Iris pigment epithelial cell (primary cell): Measurements from ENCODE around the gene MARCHF2.
A peak's percentile ranks its signal among the peaks of the same experiment; 100 is the strongest.

Experiments used
- DNase-seq: peaks from one replicate; pipeline ENCODE4 v3.0.0-alpha.2; 2011; ENCODE audit warnings: low read depth

The MARCHF2 gene

DNA sequence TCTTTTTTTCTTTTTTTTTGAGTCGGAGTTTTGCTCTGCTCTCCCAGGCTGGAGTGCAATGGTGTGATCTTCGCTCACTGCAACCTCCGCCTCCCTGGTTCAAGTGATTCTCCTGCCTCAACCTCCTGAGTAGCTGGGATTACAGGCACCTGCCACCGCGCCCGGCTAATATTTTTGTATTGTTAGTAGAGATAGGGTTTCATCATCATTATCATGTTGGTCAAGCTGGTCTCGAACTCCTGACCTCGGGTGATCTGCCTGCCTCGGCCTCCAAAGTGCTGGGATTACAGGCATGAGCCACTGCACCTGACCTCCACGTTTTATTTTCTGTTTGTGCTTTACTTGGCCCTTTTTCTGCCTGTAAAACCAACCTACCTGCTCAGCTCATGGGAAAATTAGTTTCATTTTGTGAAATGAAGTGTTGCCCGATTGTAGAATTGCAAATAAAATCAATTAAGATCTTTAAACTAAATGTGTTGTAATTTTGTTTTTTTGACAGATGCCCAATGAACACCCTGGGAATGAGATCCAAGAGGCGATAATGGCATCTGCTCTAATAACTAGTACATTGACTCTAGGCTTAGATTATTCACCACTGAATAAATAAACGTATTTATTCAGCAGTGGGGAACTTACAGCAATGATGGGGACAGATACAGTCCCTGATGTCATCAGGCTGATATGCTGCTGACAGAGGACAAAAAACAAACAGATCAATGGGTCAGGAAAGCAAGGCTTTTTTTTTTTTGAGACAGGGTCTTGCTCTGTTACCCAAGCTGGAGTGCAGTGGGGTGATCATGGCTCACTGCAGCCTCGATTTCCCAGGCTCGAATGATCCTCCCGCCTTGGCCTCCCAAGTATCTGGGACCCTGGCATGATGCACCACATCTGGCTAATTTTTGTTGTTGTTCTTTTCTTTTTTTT is 25.2 kb upstream of the MARCHF2 start:
- no peak for DNase-seq

GRCh38 chr19:8388612-8388958 is 24.5 kb upstream of the MARCHF2 start:
- DNase-seq, result no peak

DNA sequence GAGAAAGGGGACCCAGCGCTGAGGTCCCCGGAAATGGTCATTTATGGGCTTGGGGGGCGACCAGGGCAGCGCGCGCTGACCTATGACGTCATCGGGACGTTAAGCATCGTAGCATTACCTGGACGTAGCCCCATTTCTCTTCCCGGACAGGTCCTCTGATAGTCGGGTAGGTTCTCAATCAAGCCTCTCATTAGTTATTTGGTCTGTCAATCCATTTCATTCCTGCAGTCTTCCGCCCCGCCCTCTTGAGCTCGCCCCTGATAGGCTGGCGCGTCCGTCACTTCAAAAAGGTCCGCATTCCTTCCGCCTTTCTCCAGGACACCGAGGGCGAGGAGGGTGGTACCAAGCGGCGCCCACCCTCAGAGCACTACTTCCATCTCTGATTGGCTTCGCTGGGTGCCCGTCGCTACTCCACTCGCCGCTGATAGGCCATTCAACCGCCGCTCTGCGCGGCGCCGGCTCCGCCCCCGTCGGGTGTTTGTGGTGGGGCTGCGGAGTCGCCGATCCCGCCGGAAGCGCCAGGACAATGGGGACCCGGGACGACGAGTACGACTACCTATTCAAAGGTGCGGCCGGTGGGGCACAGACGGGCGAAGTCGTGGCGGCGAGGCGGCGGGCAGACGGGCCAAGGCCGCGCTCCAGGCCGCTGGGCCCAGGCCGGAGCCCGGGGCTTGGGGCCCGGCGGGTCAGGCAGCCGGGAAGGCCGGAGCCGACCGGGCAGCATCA is 23.1 kb upstream of the MARCHF2 start, which contains the start of gene RAB11B:
TSS of gene RAB11B (plus strand) at position 470 of the 726 bp plus-strand sequence. CDS start at position 527, 57 bp downstream.
- DNase-seq, result peak; percentile 100

DNA sequence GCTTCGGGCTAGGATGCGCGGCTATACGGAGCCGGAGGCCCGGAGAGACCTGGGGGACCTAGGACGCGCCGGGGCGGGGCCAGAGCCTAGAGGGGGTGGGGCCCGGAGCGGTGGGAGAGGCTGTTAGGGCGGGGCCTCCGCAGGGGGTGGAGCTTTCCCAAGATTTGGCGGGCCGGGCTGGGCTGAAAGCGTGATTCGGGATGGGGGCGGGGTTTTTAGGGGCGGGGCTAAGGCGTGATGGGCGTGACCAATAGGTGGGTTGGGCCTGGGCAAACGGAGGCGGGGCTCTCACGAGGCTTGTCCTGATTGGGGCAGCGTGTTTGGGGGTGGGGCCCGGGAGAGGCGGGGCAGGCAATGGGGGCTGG is 22.5 kb upstream of the MARCHF2 start:
- peak; percentile 89 for DNase-seq

GRCh38 chr19:8391198-8392016 is 21.7 kb upstream of the MARCHF2 start:
- no peak for DNase-seq

DNA sequence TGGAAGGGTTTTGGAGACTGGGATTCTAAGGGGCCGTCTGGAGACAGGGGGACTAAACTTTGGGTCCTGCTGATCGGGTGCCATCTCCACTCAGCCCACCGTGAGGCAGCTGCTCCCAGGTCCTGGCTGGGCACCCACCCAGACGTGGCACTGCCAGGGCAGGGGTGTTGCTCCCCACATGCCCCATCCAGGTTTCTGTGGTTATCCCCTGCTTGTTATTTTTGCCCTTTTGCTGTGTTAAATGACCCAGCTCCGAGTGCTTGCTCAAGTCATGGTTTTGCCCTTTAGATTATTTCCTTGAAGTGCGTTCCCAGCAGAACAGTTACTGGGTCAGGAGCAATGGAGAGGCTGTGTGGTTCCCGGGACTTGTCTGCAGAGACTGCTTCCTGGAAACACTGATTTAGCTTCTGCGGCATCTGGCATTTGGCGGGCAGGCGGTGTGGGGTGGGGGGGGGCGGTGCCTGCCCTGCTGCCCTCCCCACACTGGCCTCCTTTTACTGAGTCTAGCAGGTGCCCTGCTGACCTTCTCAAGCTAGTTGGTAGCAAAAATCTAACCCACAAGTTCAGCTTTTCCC is 21.0 kb upstream of the MARCHF2 start:
- DNase-seq, result no peak

GRCh38 chr19:8393192-8393870 is 19.8 kb upstream of the MARCHF2 start:
- DNase-seq, result no peak

DNA sequence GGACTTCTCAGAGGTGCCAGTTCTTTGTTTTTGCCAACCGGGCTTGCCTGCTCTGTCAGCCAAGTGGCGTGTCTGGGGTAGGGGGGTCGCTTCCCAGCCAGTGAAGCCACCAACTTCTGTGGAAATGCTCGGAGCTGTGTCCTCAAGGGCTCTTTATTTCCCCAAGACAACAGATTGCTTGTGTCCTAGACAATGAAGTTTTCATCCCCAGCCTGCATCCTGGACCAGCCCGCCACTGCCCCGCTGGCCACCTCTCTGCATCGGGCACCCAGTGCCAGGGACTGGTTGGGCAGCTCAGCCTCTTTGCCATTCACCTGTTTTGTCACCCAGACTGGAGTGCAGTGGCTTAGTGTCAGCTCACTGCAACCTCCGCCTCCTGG is 19.2 kb upstream of the MARCHF2 start:
- DNase-seq, result no peak

DNA sequence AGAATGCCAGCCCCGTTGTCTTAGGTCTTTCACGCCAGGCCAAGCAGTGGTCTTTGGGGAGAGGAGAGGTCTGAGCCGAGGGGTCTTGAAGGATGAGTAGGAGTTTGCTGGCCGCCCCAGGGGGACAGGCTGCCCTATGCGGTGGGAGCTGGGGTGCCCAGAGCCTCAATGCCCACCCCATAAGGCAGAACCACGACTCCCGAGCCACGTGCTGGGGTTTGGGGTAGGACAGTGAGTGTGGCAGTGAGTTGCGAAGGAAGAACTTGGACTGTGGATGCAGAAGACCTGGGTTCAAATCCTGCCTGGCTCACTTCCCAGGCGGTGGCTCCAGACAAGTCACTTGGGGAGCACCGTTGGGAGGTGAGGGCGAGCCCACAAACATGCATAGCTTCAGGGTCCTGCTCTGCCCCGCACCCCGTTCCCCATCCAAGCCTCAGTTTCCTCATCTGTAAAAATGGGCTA is 17.5 kb upstream of the MARCHF2 start:
- DNase-seq, result no peak

- no peak for DNase-seq
Observed at GRCh38 chr19:8396185-8396562, 16.9 kb upstream of the MARCHF2 start.

GRCh38 chr19:8396563-8397203 is 16.4 kb upstream of the MARCHF2 start:
- DNase-seq, result peak; percentile 59

GRCh38 chr19:8397271-8397670 is 15.8 kb upstream of the MARCHF2 start:
- no peak for DNase-seq

DNA sequence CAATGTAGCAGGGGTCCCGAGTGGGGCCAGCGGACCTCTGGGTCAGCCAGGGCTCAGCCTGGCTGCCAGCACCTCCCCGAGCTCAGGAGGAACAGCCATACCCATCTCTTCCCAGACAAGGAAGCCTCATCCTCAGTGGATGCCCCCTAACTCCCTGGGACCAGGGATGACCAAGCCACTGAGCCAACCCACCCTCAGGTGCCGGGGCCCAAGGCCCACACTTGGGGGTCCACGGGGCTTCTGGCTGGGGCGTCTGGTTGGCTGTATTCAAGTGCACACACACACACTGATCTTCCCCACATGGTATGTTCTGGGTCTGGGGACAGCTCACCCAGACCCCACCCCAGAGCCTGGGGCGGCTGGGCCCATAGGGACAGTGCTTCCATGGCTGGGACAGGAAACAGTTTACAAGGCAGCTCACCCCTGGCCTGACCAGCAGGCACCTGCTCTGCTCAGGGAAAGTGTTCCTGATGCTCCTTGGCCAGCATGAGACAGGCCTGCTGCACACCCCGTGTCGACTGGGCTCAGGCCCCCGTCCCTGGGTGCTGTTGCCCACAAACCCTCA is 15.3 kb upstream of the MARCHF2 start:
- no peak for DNase-seq

GRCh38 chr19:8398311-8398771 is 14.8 kb upstream of the MARCHF2 start:
- no peak for DNase-seq

GRCh38 chr19:8399681-8400188 is 13.4 kb upstream of the MARCHF2 start:
- no peak for DNase-seq

GRCh38 chr19:8401981-8402411 is 11.1 kb upstream of the MARCHF2 start:
- no peak for DNase-seq

DNA sequence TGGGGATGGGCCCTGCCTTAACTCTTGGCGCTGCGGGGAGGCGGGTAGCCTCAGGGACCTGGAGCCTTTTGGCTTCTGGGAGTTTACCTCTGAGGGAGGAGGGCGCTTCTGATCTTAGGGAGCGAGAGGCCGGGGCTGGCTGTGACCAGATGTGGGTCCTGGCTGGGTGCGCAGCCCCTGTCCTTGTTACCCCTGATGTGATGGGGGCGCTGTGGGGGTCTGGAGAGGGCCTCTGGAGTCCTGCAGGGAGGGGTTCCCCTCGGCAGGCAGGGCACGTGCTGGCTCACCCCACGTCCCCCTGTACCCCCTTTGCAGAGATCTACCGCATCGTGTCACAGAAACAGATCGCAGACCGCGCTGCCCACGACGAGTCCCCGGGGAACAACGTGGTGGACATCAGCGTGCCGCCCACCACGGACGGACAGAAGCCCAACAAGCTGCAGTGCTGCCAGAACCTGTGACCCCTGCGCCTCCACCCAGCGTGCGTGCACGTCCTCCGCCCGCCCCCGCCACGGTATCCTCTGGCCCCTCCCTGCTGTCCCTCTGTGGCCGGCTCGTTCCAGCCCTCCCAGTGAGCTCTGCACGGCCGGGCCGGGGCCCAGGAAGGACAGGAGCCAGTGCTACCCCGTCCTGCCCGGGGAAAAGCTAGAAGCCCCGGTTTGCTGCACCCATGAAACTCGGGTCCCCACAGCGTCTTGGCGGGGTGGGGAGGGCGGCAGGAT is 9.8 kb upstream of the MARCHF2 start:
- no peak for DNase-seq

DNA sequence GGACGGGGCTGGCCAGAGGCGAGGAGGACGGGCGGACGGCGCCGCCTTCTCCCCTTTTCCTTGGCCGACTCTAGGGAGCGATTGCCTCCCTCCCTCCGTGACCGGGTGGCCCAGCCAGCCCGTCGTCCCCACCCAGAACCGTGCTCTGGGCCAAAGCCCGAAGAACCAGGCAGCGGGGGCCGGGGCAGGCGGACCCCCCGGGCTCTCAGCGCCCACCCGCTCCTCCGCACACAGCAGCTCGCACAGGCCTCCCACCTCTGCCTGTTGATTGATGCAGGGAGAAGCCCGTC is 9.3 kb upstream of the MARCHF2 start:
- DNase-seq, result no peak

GRCh38 chr19:8404391-8405151 is 8.5 kb upstream of the MARCHF2 start:
- no peak for DNase-seq
